ENCODE measurements around the gene PHETA2. TPM values are rescaled to one million over a fixed set of nuclear protein-coding genes. Genes with fewer than 3 reads are reported as not detected.

The PHETA2 gene
- total RNA-seq, 1 experiment from 2014 or later = 2.6 TPM

Other genes with a start within 250 kb of the PHETA2 start
- gene SREBF2, start 241.1 kb upstream of the PHETA2 start, total RNA-seq (2021) = 144 and 146 TPM in 2 replicates
- 0.72 and 1.4 TPM in 2 replicates for gene SHISA8, start 159.2 kb upstream of the PHETA2 start, total RNA-seq (2021)
- gene TNFRSF13C, start 147.4 kb upstream of the PHETA2 start, total RNA-seq (2021) = 1.6 and 1.9 TPM in 2 replicates
- gene CENPM, start 127.1 kb upstream of the PHETA2 start, total RNA-seq (2021) = 36.5 and 37.2 TPM in 2 replicates
- 32.4 and 33.3 TPM in 2 replicates for gene SEPTIN3, start 104.8 kb upstream of the PHETA2 start, total RNA-seq (2021)
- gene WBP2NL, start 75.5 kb upstream of the PHETA2 start, total RNA-seq (2021) = 0.22 TPM in 1 of 2 replicates, not detected in the other
- 16.1 and 16.6 TPM in 2 replicates for gene NAGA, start 3.4 kb upstream of the PHETA2 start, total RNA-seq (2021)
- 44.8 and 45.0 TPM in 2 replicates for gene SMDT1, start 5.5 kb downstream of the PHETA2 start, total RNA-seq (2021)
- gene NDUFA6, start 16.5 kb downstream of the PHETA2 start, total RNA-seq (2021) = 91.7 and 102 TPM in 2 replicates
- 2.0 and 2.3 TPM in 2 replicates for gene CYP2D6, start 56.6 kb downstream of the PHETA2 start, total RNA-seq (2021)
- 75.6 and 76.5 TPM in 2 replicates for gene TCF20, start 196.4 kb downstream of the PHETA2 start, total RNA-seq (2021)

Data from H9 (cell line).